ENCODE results near the gene RAB11FIP3. TPM values are rescaled to one million over a fixed set of nuclear protein-coding genes. Genes with fewer than 3 reads are reported as not detected.

Gene RAB11FIP3
- total RNA-seq, 1 experiment from 2014 or later: 12.8 TPM

GRCh38 chr16:515939-516226, 90.4 kb downstream of the RAB11FIP3 start:
- no TSS peak for BruUV-seq (replicated peaks)
- ChIA-PET CTCF (no interaction called here), POLR2A (no interaction called here), RAD21 (ENCODE audit: low non-redundant PET in 1 of 2, low total read pairs in 2 of 2, uncharacterized antibody in 2 of 2, unreplicated experiment in 2 of 2) (no interaction called here)
- Histone ChIP-seq H3K4me2 (ENCODE audit: low read length) (no peak overlapping the region), H3K4me3 (replicated peaks in 1 of 2; ENCODE audit: low read depth in 1 of 2, low read length in 2 of 2) (no peak overlapping the region), H3K9ac (ENCODE audit: low read length) (no peak overlapping the region), H3K9me3 (ENCODE audit: control insufficient read depth in 1 of 2, insufficient read depth in 1 of 2, low read depth in 1 of 2, low read length in 2 of 2) (no peaks in the 10 kb centered on the region), H3K27ac (ENCODE audit: low read depth, low read length) (no peak overlapping the region), H3K79me2 (ENCODE audit: insufficient read depth, low read length) (no peaks in the 10 kb centered on the region), H4K20me1 (ENCODE audit: insufficient read depth) (no peaks in the 10 kb centered on the region), H3K36me3 (ENCODE audit: control insufficient read depth in 1 of 2, insufficient read depth in 2 of 2, low read length in 2 of 2) (no peaks in the 10 kb centered on the region; a peak in 1 of 4 replicates), H3K4me1 (ENCODE audit: control insufficient read depth in 1 of 2, insufficient read depth in 2 of 2, low read length in 2 of 2) (no peaks in the 10 kb centered on the region), H3K9me2 (ENCODE audit: insufficient read depth) (no peaks in the 10 kb centered on the region), H2AFZ (ENCODE audit: low read depth, low read length, poor library complexity, severe bottlenecking) (no peak overlapping the region), H3K27me3 (ENCODE audit: insufficient read depth, low read length) (no peaks in the 10 kb centered on the region)
- ATAC-seq (no peak), DNase-seq (ENCODE audit: low read depth, low spot score) (no peak)
- TF ChIP-seq ZNF274 (IDR thresholded peaks at IDR 0.05; ENCODE audit: low read depth, low read length) (no peak), CEBPB (IDR thresholded peaks at IDR 0.05; ENCODE audit: low read depth) (no peak), CBX3 (IDR thresholded peaks at IDR 0.05; ENCODE audit: low read depth) (no peak), SP1 (IDR thresholded peaks at IDR 0.05; ENCODE audit: low read depth) (no peak), EZH2 (IDR thresholded peaks at IDR 0.05) (no peak), POLR2A (IDR thresholded peaks at IDR 0.05; ENCODE audit: borderline replicate concordance, extremely low read depth, insufficient read depth, insufficient read length) (no peak), ZBTB33 (IDR thresholded peaks at IDR 0.05; ENCODE audit: extremely low read depth, insufficient replicate concordance, low read length) (no peak), EGR1 (IDR thresholded peaks at IDR 0.05; ENCODE audit: low read depth) (no peak)
- intact Hi-C loops (cut with micrococcal nuclease): no loop called here

- Histone ChIP-seq H2AFZ (ENCODE audit: low read depth, low read length, poor library complexity, severe bottlenecking) (no peak overlapping the region), H3K9me3 (ENCODE audit: control insufficient read depth in 1 of 2, insufficient read depth in 1 of 2, low read depth in 1 of 2, low read length in 2 of 2) (no peaks in the 10 kb centered on the region), H3K9ac (ENCODE audit: low read length) (no peak overlapping the region), H3K4me1 (ENCODE audit: control insufficient read depth in 1 of 2, insufficient read depth in 2 of 2, low read length in 2 of 2) (no peaks in the 10 kb centered on the region), H3K9me2 (ENCODE audit: insufficient read depth) (no peaks in the 10 kb centered on the region), H3K27me3 (ENCODE audit: insufficient read depth, low read length) (no peaks in the 10 kb centered on the region), H3K36me3 (ENCODE audit: control insufficient read depth in 1 of 2, insufficient read depth in 2 of 2, low read length in 2 of 2) (no peaks in the 10 kb centered on the region; a peak in 1 of 4 replicates), H3K27ac (ENCODE audit: low read depth, low read length) (no peak overlapping the region), H3K4me2 (ENCODE audit: low read length) (no peak overlapping the region), H3K79me2 (ENCODE audit: insufficient read depth, low read length) (no peaks in the 10 kb centered on the region), H4K20me1 (ENCODE audit: insufficient read depth) (no peaks in the 10 kb centered on the region), H3K4me3 (replicated peaks in 1 of 2; ENCODE audit: low read depth in 1 of 2, low read length in 2 of 2) (no peak overlapping the region)
- ChIA-PET CTCF (no interaction called here), POLR2A (no interaction called here), RAD21 (ENCODE audit: low non-redundant PET in 1 of 2, low total read pairs in 2 of 2, uncharacterized antibody in 2 of 2, unreplicated experiment in 2 of 2) (no interaction called here)
- DNase-seq (ENCODE audit: low read depth, low spot score) (no peak), ATAC-seq (no peak)
- intact Hi-C loops (cut with micrococcal nuclease): no loop called here
- no peak for TF ChIP-seq EGR1 (IDR thresholded peaks at IDR 0.05; ENCODE audit: low read depth)
- no peak for TF ChIP-seq POLR2A (IDR thresholded peaks at IDR 0.05; ENCODE audit: borderline replicate concordance, extremely low read depth, insufficient read depth, insufficient read length)
- no peak for TF ChIP-seq ATF3 (IDR thresholded peaks at IDR 0.05)
- no peak for TF ChIP-seq MAX (IDR thresholded peaks at IDR 0.05)
- no peak for TF ChIP-seq CTCF (IDR thresholded peaks at IDR 0.05 in 2 of 3, conservative IDR thresholded peaks at IDR 0.05 in 1 of 3; ENCODE audit: borderline replicate concordance in 1 of 3, insufficient read depth in 1 of 3, low read depth in 2 of 3, low read length in 2 of 3)
- no peak for TF ChIP-seq ZFX (IDR thresholded peaks at IDR 0.05)
- TF ChIP-seq ZNF274 (IDR thresholded peaks at IDR 0.05; ENCODE audit: low read depth, low read length): no peak
- TF ChIP-seq SIN3A (IDR thresholded peaks at IDR 0.05; ENCODE audit: low read depth): no peak
- no peak for TF ChIP-seq ELF1 (IDR thresholded peaks at IDR 0.05; ENCODE audit: borderline replicate concordance, low read depth)
- TF ChIP-seq SRF (IDR thresholded peaks at IDR 0.05; ENCODE audit: low read depth): no peak
- no peak for TF ChIP-seq CBX3 (IDR thresholded peaks at IDR 0.05; ENCODE audit: low read depth)
- TF ChIP-seq YY1 (IDR thresholded peaks at IDR 0.05; ENCODE audit: extremely low read depth, insufficient replicate concordance, low read depth, low read length): no peak
- TF ChIP-seq RAD21 (IDR thresholded peaks at IDR 0.05; ENCODE audit: low read depth): no peak
- no peak for TF ChIP-seq SP1 (IDR thresholded peaks at IDR 0.05; ENCODE audit: low read depth)
- TF ChIP-seq EZH2phosphoT487 (IDR thresholded peaks at IDR 0.05; ENCODE audit: borderline replicate concordance): no peak
- no TSS peak for BruUV-seq (replicated peaks)
Observed at GRCh38 chr16:516301-516700, 90.9 kb downstream of the RAB11FIP3 start.
